Natural killer cell (primary cell): ENCODE results near the gene TINAGL1. TPM values are rescaled to one million over a fixed set of nuclear protein-coding genes. Genes with fewer than 3 reads are reported as not detected.

Source experiments
- ATAC-seq, 3 donors: fragments of 150-1000 bp in 2 of 3; fragments of 200-7000 bp in 1 of 3; cut with Tn5 transposase; 1 replicate in 1 of 3; 2 replicates in 2 of 3; pipeline ENCODE4 v1.10.0; 2021; ENCODE audit warnings: mild to moderate bottlenecking in 2 of 3, moderate library complexity in 2 of 3
- DNase-seq, 2 donors: peaks; one replicate each; pipeline versions ENCODE4 v3.0.0 to v3.0.0-alpha.2; 2013 to 2021; ENCODE audit warnings: mixed read lengths in 1 of 2
- H3K27ac ChIP-seq: one replicate; pipeline ENCODE4 v1.5.1; 2013; ENCODE audit warnings: mild to moderate bottlenecking, low read length
- H3K27me3 ChIP-seq: one replicate; pipeline ENCODE4 v1.6.1; 2013; ENCODE audit warnings: low read length; ENCODE audit not compliant: control insufficient read depth, insufficient read depth
- H3K36me3 ChIP-seq: one replicate; pipeline ENCODE4 v1.6.1; 2013; ENCODE audit warnings: low read length; ENCODE audit not compliant: control insufficient read depth, insufficient read depth
- H3K4me1 ChIP-seq: one replicate; pipeline ENCODE4 v1.6.1; 2013; ENCODE audit warnings: low read length; ENCODE audit not compliant: control insufficient read depth, insufficient read depth
- H3K4me3 ChIP-seq: one replicate; pipeline ENCODE4 v1.5.1; 2013; ENCODE audit warnings: low read length
- H3K9me3 ChIP-seq: one replicate; pipeline ENCODE4 v1.6.1; 2013; ENCODE audit warnings: low read length; ENCODE audit not compliant: control insufficient read depth, insufficient read depth
- H3K27ac Mint-ChIP-seq, 2 donors: one replicate each; pipeline ENCODE4 v1.8.0; 2022; ENCODE audit warnings: mild to moderate bottlenecking in 2 of 2, mixed read lengths in 2 of 2, moderate library complexity in 1 of 2
- H3K27me3 Mint-ChIP-seq, 2 donors: one replicate each; pipeline ENCODE4 v1.8.0; 2022; ENCODE audit warnings: low read depth in 2 of 2, mixed read lengths in 2 of 2
- H3K36me3 Mint-ChIP-seq: one replicate; pipeline ENCODE4 v1.8.0; 2022; ENCODE audit warnings: mixed read lengths
- H3K4me1 Mint-ChIP-seq, 2 donors: one replicate each; pipeline ENCODE4 v1.8.0; 2022; ENCODE audit warnings: mixed read lengths in 2 of 2
- H3K4me3 Mint-ChIP-seq: one replicate; pipeline ENCODE4 v1.8.0; 2022; ENCODE audit warnings: mild to moderate bottlenecking, moderate library complexity, mixed read lengths
- H3K9me3 Mint-ChIP-seq, 2 donors: one replicate each; pipeline ENCODE4 v1.8.0; 2022; ENCODE audit warnings: mixed read lengths in 2 of 2
- WGBS: methylation state at CpG from one replicate; pipeline ENCODE4 v1.1.7; 2013; ENCODE audit warnings: missing lambda C conversion rate; ENCODE audit not compliant: insufficient coverage; 5-methylcytosine and 5-hydroxymethylcytosine counted together
- intact Hi-C: fragments of 100-400 bp; cut with micrococcal nuclease; formaldehyde crosslinking; loops from one replicate; pipeline ENCODE4 v1.14.2; 2022
- total RNA-seq, 4 donors: library from RNA; stranded (reverse); fragments of 120-200 nt in 1 of 4; gene quantifications; one replicate each; pipeline versions ENCODE4 v1.2.3 to v1.2.4, GENCODE V29; 2013 to 2022
- TF ChIP-seq, protein P1 (sequence below): fragments of 200-600 bp; IDR thresholded peaks from one replicate; pipeline ENCODE4 v1.8.0; 2022; ENCODE audit warnings: antibody characterized with exemption

TINAGL1 gene
- total RNA-seq, 3 donors from 2014 or later (not counting 1 experiment from before 2014, with no cell fraction given) = not detected

GRCh38 chr1:31627930-31628559 is 51.7 kb downstream of the TINAGL1 start:
- Mint-ChIP-seq H3K36me3 (no peaks in the 10 kb centered on the region), H3K4me3 (no peak overlapping the region), H3K27me3 (no peaks in the 10 kb centered on the region), H3K4me1 (no peaks in the 10 kb centered on the region), H3K27ac (no peak overlapping the region), H3K9me3 (no peaks in the 10 kb centered on the region)
- Histone ChIP-seq H3K4me1 (no peaks in the 10 kb centered on the region), H3K27me3 (no peaks in the 10 kb centered on the region), H3K9me3 (no peaks in the 10 kb centered on the region), H3K27ac (no peak overlapping the region), H3K4me3 (no peak overlapping the region), H3K36me3 (peaks cover 52% of the 10 kb centered on the region)
- intact Hi-C loops = no loop called here
- DNase-seq (no peak), ATAC-seq (no peak)
- TF ChIP-seq, protein P1, sequence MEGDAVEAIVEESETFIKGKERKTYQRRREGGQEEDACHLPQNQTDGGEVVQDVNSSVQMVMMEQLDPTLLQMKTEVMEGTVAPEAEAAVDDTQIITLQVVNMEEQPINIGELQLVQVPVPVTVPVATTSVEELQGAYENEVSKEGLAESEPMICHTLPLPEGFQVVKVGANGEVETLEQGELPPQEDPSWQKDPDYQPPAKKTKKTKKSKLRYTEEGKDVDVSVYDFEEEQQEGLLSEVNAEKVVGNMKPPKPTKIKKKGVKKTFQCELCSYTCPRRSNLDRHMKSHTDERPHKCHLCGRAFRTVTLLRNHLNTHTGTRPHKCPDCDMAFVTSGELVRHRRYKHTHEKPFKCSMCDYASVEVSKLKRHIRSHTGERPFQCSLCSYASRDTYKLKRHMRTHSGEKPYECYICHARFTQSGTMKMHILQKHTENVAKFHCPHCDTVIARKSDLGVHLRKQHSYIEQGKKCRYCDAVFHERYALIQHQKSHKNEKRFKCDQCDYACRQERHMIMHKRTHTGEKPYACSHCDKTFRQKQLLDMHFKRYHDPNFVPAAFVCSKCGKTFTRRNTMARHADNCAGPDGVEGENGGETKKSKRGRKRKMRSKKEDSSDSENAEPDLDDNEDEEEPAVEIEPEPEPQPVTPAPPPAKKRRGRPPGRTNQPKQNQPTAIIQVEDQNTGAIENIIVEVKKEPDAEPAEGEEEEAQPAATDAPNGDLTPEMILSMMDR = no peak
- WGBS = 85% methylated on average over 11 of the region's 11 CpGs

- ATAC-seq (no peak), DNase-seq (no peak)
- Mint-ChIP-seq H3K4me1 (no peaks in the 10 kb centered on the region), H3K4me3 (no peak overlapping the region), H3K27ac (no peak overlapping the region), H3K27me3 (no peaks in the 10 kb centered on the region), H3K9me3 (no peaks in the 10 kb centered on the region), H3K36me3 (no peaks in the 10 kb centered on the region)
- H3K4me1 ChIP-seq = no peaks in the 10 kb centered on the region
- H3K27me3 ChIP-seq = no peaks in the 10 kb centered on the region
- peaks cover 55% of the 10 kb centered on the region for H3K36me3 ChIP-seq
- 96% methylated on average over 6 of the region's 6 CpGs for WGBS
- H3K4me3 ChIP-seq = no peak overlapping the region
- no peaks in the 10 kb centered on the region for H3K9me3 ChIP-seq
- intact Hi-C loops = no loop called here
- TF ChIP-seq, protein P1 = no peak
- H3K27ac ChIP-seq = no peak overlapping the region
These were observed 52.7 kb downstream of the TINAGL1 start for GRCh38 chr1:31628931-31629556.

DNA sequence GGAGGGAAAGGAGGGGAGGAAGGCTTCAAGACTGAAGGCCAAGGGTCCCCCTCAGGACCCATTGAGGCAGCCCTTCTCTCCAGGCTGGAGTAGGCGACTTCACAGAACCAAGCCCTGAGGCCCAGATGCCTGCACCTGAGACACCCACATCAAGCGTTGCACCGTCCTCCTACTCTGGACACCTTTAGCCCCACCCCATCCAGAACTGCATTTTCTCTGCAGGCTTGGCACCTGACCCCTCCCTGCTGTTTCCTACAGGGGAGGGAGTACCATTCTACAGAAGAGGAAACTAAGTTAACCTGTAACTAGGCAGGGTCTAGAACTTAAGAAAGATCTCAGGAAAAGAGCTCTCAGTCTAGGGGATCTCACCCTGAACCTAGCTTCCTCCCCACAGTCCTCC is 56.3 kb downstream of the TINAGL1 start:
- Histone ChIP-seq H3K27me3 (no peaks in the 10 kb centered on the region), H3K4me3 (no peak overlapping the region), H3K9me3 (no peaks in the 10 kb centered on the region), H3K4me1 (no peaks in the 10 kb centered on the region), H3K36me3 (peaks cover 59% of the 10 kb centered on the region), H3K27ac (no peak overlapping the region)
- no peak for DNase-seq
- ATAC-seq = no peak
- H3K4me3 Mint-ChIP-seq = no peak overlapping the region
- TF ChIP-seq, protein P1 = no peak
- intact Hi-C loops = no loop called here
- H3K27ac Mint-ChIP-seq = no peak overlapping the region
- no peaks in the 10 kb centered on the region for H3K9me3 Mint-ChIP-seq
- WGBS = 100% methylated on average over 3 of the region's 3 CpGs
- H3K4me1 Mint-ChIP-seq = peaks cover 20 to 21% of the 10 kb centered on the region in 2 donors
- H3K27me3 Mint-ChIP-seq = no peaks in the 10 kb centered on the region
- H3K36me3 Mint-ChIP-seq = no peaks in the 10 kb centered on the region

DNA sequence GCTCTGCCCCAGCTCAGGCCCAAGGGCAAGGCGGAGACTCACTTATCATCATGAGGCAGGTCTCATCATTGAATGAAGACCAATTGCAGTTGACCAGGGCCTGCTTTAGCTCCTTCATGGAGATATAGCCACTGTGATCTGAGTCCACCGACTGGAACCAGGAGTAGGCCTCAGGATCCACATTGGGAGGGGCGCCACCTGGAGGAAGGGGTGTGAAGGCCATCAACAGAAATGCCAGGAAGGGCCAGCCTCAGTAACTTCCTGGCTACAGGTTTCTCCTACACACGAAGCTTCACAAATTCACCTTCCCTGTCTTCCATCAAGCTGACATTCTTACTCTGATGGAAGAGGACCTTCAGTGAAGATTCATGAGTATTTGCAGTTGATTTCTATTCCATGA is 56.8 kb downstream of the TINAGL1 start:
- Histone ChIP-seq H3K4me1 (no peaks in the 10 kb centered on the region), H3K4me3 (no peak overlapping the region), H3K9me3 (no peaks in the 10 kb centered on the region), H3K36me3 (peaks cover 54% of the 10 kb centered on the region), H3K27ac (no peak overlapping the region), H3K27me3 (no peaks in the 10 kb centered on the region)
- ATAC-seq = no peak
- Mint-ChIP-seq H3K27me3 (no peaks in the 10 kb centered on the region), H3K27ac (no peak overlapping the region), H3K9me3 (no peaks in the 10 kb centered on the region), H3K4me1 (peaks cover 25 to 26% of the 10 kb centered on the region in 2 donors), H3K36me3 (no peaks in the 10 kb centered on the region), H3K4me3 (no peak overlapping the region)
- DNase-seq = peak in 1 of 2 donors; percentile 36
- 72% methylated on average over 4 of the region's 4 CpGs for WGBS
- intact Hi-C loops = no loop called here
- TF ChIP-seq, protein P1 = no peak
